BE2C (cell line): ENCODE data around the gene ALKBH5.

Experiments
- DNase-seq: peaks from one replicate; pipeline ENCODE4 v3.0.0-alpha.2; 2020
- H3K27me3 ChIP-seq: fragments of 250-450 bp; sonication (Bioruptor Pico); 2 replicates; pipeline ENCODE4 v1.5.1; 2020; ENCODE audit warnings: mild to moderate bottlenecking
- H3K36me3 ChIP-seq: fragments of 250-450 bp; sonication (Bioruptor Pico); 2 replicates; pipeline ENCODE4 v1.5.1; 2020; ENCODE audit warnings: mild to moderate bottlenecking
- H3K4me1 ChIP-seq: fragments of 250-450 bp; sonication (Bioruptor Pico); 2 replicates; pipeline ENCODE4 v1.5.1; 2020
- H3K4me3 ChIP-seq: 2 replicates; pipeline ENCODE4 v1.5.1; 2011; ENCODE audit warnings: low read depth, low read length
- H3K9me3 ChIP-seq: fragments of 250-450 bp; sonication (Bioruptor Pico); 2 replicates; pipeline ENCODE4 v1.5.1; 2020
- CTCF ChIP-seq: IDR thresholded peaks from 2 replicates; pipeline ENCODE4 v1.5.1; 2012; ENCODE audit warnings: mild to moderate bottlenecking, low read depth, low read length

Gene ALKBH5

DNA sequence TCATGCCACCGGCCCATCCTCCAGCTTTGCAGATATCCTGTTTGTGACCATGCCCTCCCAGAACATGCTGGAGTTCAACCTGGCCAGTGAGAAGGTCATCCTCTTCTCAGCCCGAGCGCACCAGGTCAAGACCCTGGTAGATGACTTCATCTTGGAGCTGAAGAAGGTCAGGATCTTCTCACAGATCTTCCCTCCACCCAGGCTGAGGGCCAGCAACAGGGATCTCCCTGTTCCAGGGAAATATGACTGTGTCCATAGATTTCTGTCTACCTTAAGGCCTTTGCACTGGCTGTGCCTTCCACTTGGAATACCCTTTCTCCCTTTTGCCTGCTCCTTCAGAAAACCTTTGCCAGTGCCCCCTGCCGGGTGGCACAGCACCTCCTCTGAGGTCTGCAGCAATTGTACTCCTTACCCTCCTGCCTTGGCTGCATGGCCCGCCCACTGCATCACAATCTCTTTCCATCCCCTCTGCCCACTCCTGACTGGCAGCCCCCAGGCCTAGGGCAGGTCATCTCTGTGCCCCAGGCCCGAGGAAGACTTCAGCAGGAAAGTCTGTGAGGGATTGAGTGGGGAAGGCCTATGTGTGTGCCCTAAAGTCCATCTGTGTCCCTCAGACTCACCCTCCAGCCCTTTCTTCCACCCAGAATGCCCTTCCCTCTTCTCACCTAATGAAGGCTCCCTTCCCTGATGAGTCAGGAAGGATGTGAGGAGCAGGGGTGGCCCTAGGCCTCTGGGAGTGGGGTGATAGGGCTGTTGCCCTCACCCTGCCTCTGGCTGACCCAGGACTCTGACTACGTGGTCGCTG, 27.3 kb upstream of the ALKBH5 start:
- no peaks in the 10 kb centered on the region for H3K9me3 ChIP-seq
- TF ChIP-seq CTCF: no peak
- H3K27me3 ChIP-seq: no peaks in the 10 kb centered on the region
- H3K36me3 ChIP-seq: no peaks in the 10 kb centered on the region
- DNase-seq: no peak
- no peak overlapping the region for H3K4me3 ChIP-seq
- no peaks in the 10 kb centered on the region for H3K4me1 ChIP-seq

GRCh38 chr17:18156976-18157280, 26.7 kb upstream of the ALKBH5 start:
- Histone ChIP-seq H3K27me3 (no peaks in the 10 kb centered on the region), H3K36me3 (no peaks in the 10 kb centered on the region), H3K9me3 (no peaks in the 10 kb centered on the region), H3K4me3 (no peak overlapping the region), H3K4me1 (no peaks in the 10 kb centered on the region)
- no peak for DNase-seq
- TF ChIP-seq CTCF: no peak

DNA sequence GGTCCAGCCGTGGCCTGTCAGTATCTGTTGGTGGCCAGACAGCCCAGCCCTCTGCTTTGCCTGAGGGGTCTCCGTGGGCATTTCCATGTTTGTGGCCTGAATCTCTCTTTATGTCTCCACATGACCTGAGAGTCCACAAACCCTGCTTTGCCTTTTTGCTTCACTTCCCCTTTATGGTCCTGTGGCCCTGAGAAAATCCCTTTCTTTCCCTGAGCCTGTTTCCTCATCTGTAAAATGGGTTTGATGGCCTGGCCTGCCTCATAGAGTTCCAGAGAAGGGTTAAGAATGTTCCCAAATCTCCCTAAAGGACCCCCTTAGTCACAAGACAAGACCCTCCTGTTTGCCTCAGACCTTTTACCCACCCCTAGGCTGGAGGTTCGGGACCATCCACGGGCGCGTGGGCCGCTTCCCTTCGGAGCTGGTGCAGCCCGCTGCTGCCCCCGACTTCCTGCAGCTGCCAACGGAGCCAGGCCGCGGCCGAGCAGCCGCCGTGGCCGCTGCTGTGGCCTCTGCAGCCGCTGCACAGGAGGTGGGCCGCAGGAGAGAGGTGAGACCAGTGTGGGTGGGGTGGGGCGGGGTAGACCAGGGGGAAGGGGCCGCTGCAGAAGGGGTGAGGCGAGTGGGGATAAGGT, 26.2 kb upstream of the ALKBH5 start:
- no peaks in the 10 kb centered on the region for H3K4me1 ChIP-seq
- no peaks in the 10 kb centered on the region for H3K9me3 ChIP-seq
- no peak overlapping the region for H3K4me3 ChIP-seq
- no peaks in the 10 kb centered on the region for H3K27me3 ChIP-seq
- DNase-seq: no peak
- no peak for TF ChIP-seq CTCF
- H3K36me3 ChIP-seq: no peaks in the 10 kb centered on the region

- Histone ChIP-seq H3K4me3 (no peak overlapping the region), H3K9me3 (no peaks in the 10 kb centered on the region)
These were observed 25.5 kb upstream of the ALKBH5 start for GRCh38 chr17:18158022-18158600.

GRCh38 chr17:18159551-18160120, 24.0 kb upstream of the ALKBH5 start:
- no peak for DNase-seq
- H3K27me3 ChIP-seq: no peaks in the 10 kb centered on the region
- no peaks in the 10 kb centered on the region for H3K36me3 ChIP-seq
- no peak overlapping the region for H3K4me3 ChIP-seq
- H3K9me3 ChIP-seq: no peaks in the 10 kb centered on the region
- TF ChIP-seq CTCF: no peak
- H3K4me1 ChIP-seq: no peaks in the 10 kb centered on the region

More at GRCh38 chr17:18158022-18158600, 25.5 kb upstream of the ALKBH5 start:
- peak; percentile 61 for DNase-seq
- TF ChIP-seq CTCF: no peak
- Histone ChIP-seq H3K36me3 (no peaks in the 10 kb centered on the region), H3K4me1 (no peaks in the 10 kb centered on the region), H3K27me3 (no peaks in the 10 kb centered on the region)
